HepG2 (cell line): Measurements from ENCODE around the gene DOCK1. TPM values are rescaled to one million over a fixed set of nuclear protein-coding genes. Genes with fewer than 3 reads are reported as not detected.

ENCODE experiments used
- ATAC-seq: fragments of 200-7000 bp; cut with Tn5 transposase; 3 replicates; pipeline ENCODE4 v1.9.1; 2020; ENCODE audit warnings: mild to moderate bottlenecking, moderate library complexity
- BruUV-seq: library from RNA; stranded (reverse); fragments of 400-500 nt; replicated peaks from 2 replicates; lab custom pipeline; 2021; lab: Mats Ljungman, UMichigan
- CTCF ChIA-PET: fragments of 300-600 bp; formaldehyde crosslinking; extraction: SDS; loops from one replicate; lab custom pipeline; 2021; ENCODE audit warnings: low total read pairs, inconsistent platforms, low intra/inter-chr PET ratio; lab: Yijun Ruan, JAX
- POLR2A ChIA-PET: fragments of 350-600 bp; sonication (Branson Sonifier 250); formaldehyde crosslinking; loops from one replicate; lab custom pipeline; 2020; ENCODE audit warnings: antibody characterized with exemption, inconsistent platforms; lab: Yijun Ruan, JAX
- DNase-seq: peaks from one replicate; pipeline ENCODE4 v3.0.0-alpha.2; 2015; ENCODE audit warnings: low spot score
- FAIRE-seq: peaks from 3 replicates; lab custom pipeline; 2011; peaks lifted over from hg19 to GRCh38; lab: Jason Lieb, UNC
- H2AFZ ChIP-seq: one replicate; pipeline ENCODE4 v1.6.1; 2011; ENCODE audit warnings: low read length, inconsistent platforms
- H3K27ac ChIP-seq: fragments of 300-600 bp; 3 replicates; pipeline ENCODE4 v1.8.0; 2011; ENCODE audit warnings: mixed run types, mild to moderate bottlenecking, mixed read lengths, low read length, inconsistent platforms; ENCODE audit not compliant: insufficient read depth; ENCODE audit errors: extremely low read length
- H3K27me3 ChIP-seq, 2 experiments: fragments of 200-600 bp in 1 of 2; 2 replicates in 1 of 2; 3 replicates in 1 of 2; pipeline versions ENCODE4 v1.6.0 to v1.8.0; 2011; ENCODE audit warnings: low read length in 2 of 2, mild to moderate bottlenecking in 2 of 2, moderate library complexity in 2 of 2, inconsistent platforms in 1 of 2; ENCODE audit not compliant: insufficient read depth in 2 of 2, control insufficient read depth in 1 of 2
- H3K36me3 ChIP-seq, 2 experiments: fragments of 200-600 bp in 1 of 2; replicated peaks in 1 of 2; 2 replicates in 1 of 2; 3 replicates in 1 of 2; pipeline versions ENCODE4 v1.5.1 to v1.8.0; 2011; ENCODE audit warnings: low read length in 2 of 2, inconsistent platforms in 1 of 2; ENCODE audit not compliant: insufficient read depth in 2 of 2, control insufficient read depth in 1 of 2
- H3K4me1 ChIP-seq: 2 replicates; pipeline ENCODE4 v1.5.1; 2012; ENCODE audit warnings: low read length, inconsistent platforms; ENCODE audit not compliant: insufficient read depth
- H3K4me2 ChIP-seq: 2 replicates; pipeline ENCODE4 v1.6.0; 2011; ENCODE audit warnings: low read depth, low read length, inconsistent platforms
- H3K4me3 ChIP-seq, 3 experiments: fragments of 200-600 bp in 1 of 3; sonication (generic), shearing (Covaris generic) in 1 of 3; replicated peaks in 1 of 3; 2 replicates each; pipeline ENCODE4 v1.5.1; 2011 to 2016; ENCODE audit warnings: low read length in 3 of 3, inconsistent platforms in 2 of 3, low read depth in 2 of 3, mild to moderate bottlenecking in 2 of 3, control low read depth in 1 of 3, mixed read lengths in 1 of 3; ENCODE audit not compliant: insufficient read depth in 1 of 3
- H3K79me2 ChIP-seq: one replicate; pipeline ENCODE4 v1.6.1; 2011; ENCODE audit warnings: low read length, inconsistent platforms; ENCODE audit not compliant: insufficient read depth
- H3K9ac ChIP-seq: 2 replicates; pipeline ENCODE4 v1.6.0; 2011; ENCODE audit warnings: mild to moderate bottlenecking, low read depth, low read length, inconsistent platforms; ENCODE audit not compliant: insufficient read depth
- H3K9me3 ChIP-seq: 2 replicates; pipeline ENCODE4 v1.5.1; 2012; ENCODE audit warnings: mild to moderate bottlenecking, low read length
- H4K20me1 ChIP-seq: 2 replicates; pipeline ENCODE4 v1.6.0; 2011; ENCODE audit warnings: inconsistent platforms, mild to moderate bottlenecking, low read length, moderate library complexity; ENCODE audit not compliant: insufficient read depth
- ASH2L ChIP-seq: fragments of 300-600, 200-600 bp; sonication (generic); IDR thresholded peaks from 2 replicates; pipeline ENCODE4 v1.7.0; 2017; ENCODE audit warnings: low read depth, mild to moderate bottlenecking, moderate library complexity, mixed read lengths, low read length; ENCODE audit not compliant: insufficient read length
- CREM ChIP-seq, 2 experiments: sonication (generic) in 1 of 2; formaldehyde crosslinking in 1 of 2; IDR thresholded peaks; 2 replicates each; pipeline versions ENCODE4 v1.4.0 to v1.6.1; 2016 to 2020; ENCODE audit warnings: antibody characterized with exemption in 1 of 2, mild to moderate bottlenecking in 1 of 2, missing genetic modification reagents in 1 of 2
- EEA1 ChIP-seq: sonication (generic); formaldehyde crosslinking; IDR thresholded peaks from 2 replicates; pipeline ENCODE4 v1.5.1; 2020; ENCODE audit warnings: mild to moderate bottlenecking, missing genetic modification reagents, borderline replicate concordance
- FOXJ3 ChIP-seq: sonication (generic); formaldehyde crosslinking; IDR thresholded peaks from 2 replicates; pipeline ENCODE4 v1.4.0; 2020; ENCODE audit warnings: missing genetic modification reagents, mild to moderate bottlenecking, borderline replicate concordance
- IRF1 ChIP-seq: sonication (generic); formaldehyde crosslinking; IDR thresholded peaks from 2 replicates; pipeline ENCODE4 v1.4.0; 2020; ENCODE audit warnings: low read depth, mild to moderate bottlenecking, missing genetic modification reagents
- NR2C2 ChIP-seq: sonication (generic); formaldehyde crosslinking; IDR thresholded peaks from 2 replicates; pipeline ENCODE4 v1.4.0; 2020; ENCODE audit warnings: missing genetic modification reagents, mild to moderate bottlenecking, moderate library complexity, borderline replicate concordance
- ZNF20 ChIP-seq: sonication (generic); formaldehyde crosslinking; IDR thresholded peaks from 2 replicates; pipeline ENCODE4 v1.4.0; 2020; ENCODE audit warnings: mild to moderate bottlenecking, moderate library complexity, missing genetic modification reagents
- ZNF609 ChIP-seq: sonication (generic); formaldehyde crosslinking; IDR thresholded peaks from 2 replicates; pipeline ENCODE4 v1.4.0; 2020; ENCODE audit warnings: mild to moderate bottlenecking, missing genetic modification reagents, borderline replicate concordance
- ZNF709 ChIP-seq: sonication (generic); formaldehyde crosslinking; IDR thresholded peaks from 2 replicates; pipeline ENCODE4 v1.5.0; 2020; ENCODE audit warnings: mild to moderate bottlenecking, missing genetic modification reagents
- WGBS: methylation state at CpG from one replicate; pipeline ENCODE4 v1.1.6; 2017; ENCODE audit warnings: low lambda C conversion rate; 5-methylcytosine and 5-hydroxymethylcytosine counted together
- in situ Hi-C: cut with HindIII; loops from 2 replicates; pipeline ENCODE4 v1.10.0; 2017; ENCODE audit warnings: low pct_unique_long_range_greater_than_20kb; ENCODE audit not compliant: extremely low pct_ligation_motif_present
- intact Hi-C: fragments of 100-400 bp; cut with micrococcal nuclease; formaldehyde crosslinking; loops from one replicate; pipeline ENCODE4 v1.10.0; 2022; ENCODE audit not compliant: unreplicated experiment
- polyA plus RNA-seq, 8 experiments: library from polyadenylated mRNA; depleted of rRNA in 3 of 8; stranded (reverse) in 7 of 8; unstranded in 1 of 8; fragments of >200 nt; fragmentation: Illumina TruSeq in 4 of 8; extraction: Trizol in 4 of 8; gene quantifications; 2 replicates each; pipeline versions ENCODE4 v1.2.1 to v1.2.3, GENCODE V29; 2011 to 2016; ENCODE audit warnings: low read depth in 4 of 8, missing spikeins in 1 of 8, mixed read lengths in 1 of 8; ENCODE audit not compliant: insufficient read depth in 1 of 8
- total RNA-seq, 5 experiments: library from RNA; depleted of rRNA; stranded (reverse); fragments of >200 nt; fragmentation: Illumina TruSeq; extraction: Trizol; gene quantifications; 2 replicates each; pipeline ENCODE4 v1.2.3, GENCODE V29; 2016; ENCODE audit warnings: low read depth in 1 of 5

DOCK1 gene
- total and polyA plus RNA-seq, 2 of the 13 experiments (the other 11 are each of a cell fraction or from before 2014, with no cell fraction given), result 8.3 to 25.5 TPM

- FAIRE-seq (no peak), DNase-seq (no peak), ATAC-seq (no peak)
- POLR2A ChIA-PET, result no interaction called here
- Histone ChIP-seq H4K20me1 (no peaks in the 10 kb centered on the region), H3K4me2 (no peak overlapping the region), H2AFZ (no peak overlapping the region), H3K79me2 (no peaks in the 10 kb centered on the region), H3K9me3 (no peaks in the 10 kb centered on the region), H3K9ac (no peak overlapping the region), H3K4me3 (no peak overlapping the region), H3K36me3 (peaks cover 5 to 30% of the 10 kb centered on the region in 2 experiments; a peak in 3 of 5 replicates), H3K27ac (no peak overlapping the region), H3K4me1 (no peaks in the 10 kb centered on the region), H3K27me3 (no peaks in the 10 kb centered on the region)
- CTCF ChIA-PET, result no interaction called here
- WGBS, result 95% methylated on average over 6 of the region's 6 CpGs
- in situ Hi-C loops (no loop called here), intact Hi-C loops (no loop called here)
- BruUV-seq, result no TSS peak
- no peak for TF ChIP-seq EEA1
These were observed 143.4 kb downstream of the DOCK1 start for GRCh38 chr10:127048630-127049029.

GRCh38 chr10:127052001-127052400 is 146.8 kb downstream of the DOCK1 start:
- Histone ChIP-seq H4K20me1 (no peaks in the 10 kb centered on the region), H3K4me1 (no peaks in the 10 kb centered on the region), H3K4me2 (no peak overlapping the region), H3K27me3 (no peaks in the 10 kb centered on the region), H3K9ac (no peak overlapping the region), H3K9me3 (no peaks in the 10 kb centered on the region), H3K27ac (no peak overlapping the region), H3K36me3 (peaks cover 3 to 26% of the 10 kb centered on the region in 2 experiments; a peak in 3 of 5 replicates), H3K4me3 (no peak overlapping the region), H2AFZ (no peak overlapping the region), H3K79me2 (no peaks in the 10 kb centered on the region)
- intact Hi-C loops (no loop called here), in situ Hi-C loops (no loop called here)
- no peak for ATAC-seq
- CTCF ChIA-PET, result no interaction called here
- POLR2A ChIA-PET, result no interaction called here
- BruUV-seq, result no TSS peak
- DNase-seq, result no peak
- FAIRE-seq, result no peak
- WGBS, result 85% methylated on average over 9 of the region's 9 CpGs
- no peak for TF ChIP-seq FOXJ3 (CRISPR knock-in tag)
- TF ChIP-seq IRF1 (CRISPR knock-in tag), result no peak
- TF ChIP-seq ASH2L, result no peak
- no peak for TF ChIP-seq ZNF709 (CRISPR knock-in tag)
- TF ChIP-seq ZNF20 (CRISPR knock-in tag), result no peak
- no peak for TF ChIP-seq ZNF609 (CRISPR knock-in tag)
- no peak for TF ChIP-seq CREM (IDR thresholded peaks at IDR 0.05)
- no peak for TF ChIP-seq CREM (CRISPR knock-in tag; IDR thresholded peaks at IDR 0.05)
- no peak for TF ChIP-seq NR2C2 (CRISPR knock-in tag)
